Loucy (cell line): ENCODE data around the gene CD109.

Source experiments
- H2AFZ ChIP-seq: fragments of 200-600 bp; sonication (generic); 2 replicates; pipeline ENCODE4 v1.6.0; 2016; ENCODE audit warnings: antibody characterized with exemption, mild to moderate bottlenecking, low read length, moderate library complexity
- H3F3A ChIP-seq: fragments of 200-600 bp; 2 replicates; pipeline ENCODE4 v1.6.0; 2016; ENCODE audit warnings: antibody characterized with exemption, low read depth, mild to moderate bottlenecking
- H3K27me3 ChIP-seq: fragments of 200-600 bp; sonication (generic); 2 replicates; pipeline ENCODE4 v1.6.1; 2014; ENCODE audit warnings: low read length, mild to moderate bottlenecking; ENCODE audit not compliant: insufficient read depth, poor library complexity, severe bottlenecking
- H3K36me3 ChIP-seq: fragments of 200-600 bp; sonication (generic); 2 replicates; pipeline ENCODE4 v1.6.1; 2016; ENCODE audit warnings: low read length; ENCODE audit not compliant: insufficient read depth
- H3K4me1 ChIP-seq: fragments of 200-600 bp; sonication (generic); 2 replicates; pipeline ENCODE4 v1.5.1; 2014; ENCODE audit warnings: low read length, mild to moderate bottlenecking; ENCODE audit not compliant: insufficient read depth, poor library complexity, severe bottlenecking
- H3K4me2 ChIP-seq: fragments of 200-600 bp; sonication (generic); 2 replicates; pipeline ENCODE4 v1.6.0; 2014; ENCODE audit warnings: antibody characterized with exemption, low read length, low read depth, mild to moderate bottlenecking; ENCODE audit not compliant: poor library complexity, severe bottlenecking
- H3K4me3 ChIP-seq: fragments of 200-600 bp; sonication (generic); 2 replicates; pipeline ENCODE4 v1.5.1; 2014; ENCODE audit warnings: low read length, mild to moderate bottlenecking, mixed read lengths; ENCODE audit not compliant: poor library complexity, severe bottlenecking
- H3K79me2 ChIP-seq: fragments of 200-600 bp; sonication (generic); 2 replicates; pipeline ENCODE4 v1.6.1; 2014; ENCODE audit warnings: low read length; ENCODE audit not compliant: insufficient read depth
- H3K9ac ChIP-seq: fragments of 200-600 bp; sonication (generic); 2 replicates; pipeline ENCODE4 v1.6.0; 2014; ENCODE audit warnings: mild to moderate bottlenecking, low read depth, low read length, moderate library complexity; ENCODE audit not compliant: poor library complexity, severe bottlenecking
- H3K9me2 ChIP-seq: fragments of 200-600 bp; sonication (generic); replicated peaks from 2 replicates; pipeline ENCODE4 v1.6.1; 2016; ENCODE audit warnings: low read depth, low read length, mixed read lengths
- H3K9me3 ChIP-seq: fragments of 200-600 bp; sonication (generic); 2 replicates; pipeline ENCODE4 v1.6.1; 2014; ENCODE audit warnings: mild to moderate bottlenecking, antibody characterized with exemption, low read length, low read depth; ENCODE audit not compliant: insufficient read depth
- H4K20me1 ChIP-seq: fragments of 200-600 bp; sonication (generic); 2 replicates; pipeline ENCODE4 v1.6.0; 2014; ENCODE audit warnings: antibody characterized with exemption, low read length, mild to moderate bottlenecking; ENCODE audit not compliant: insufficient read depth, poor library complexity, severe bottlenecking
- CTCF ChIP-seq: fragments of 200-600 bp; sonication (generic); conservative IDR thresholded peaks from 2 replicates; pipeline ENCODE4 v1.5.1; 2014; ENCODE audit warnings: mild to moderate bottlenecking, antibody characterized with exemption, low read length
- EZH2phosphoT487 ChIP-seq: fragments of 200-600 bp; IDR thresholded peaks from 2 replicates; pipeline ENCODE4 v1.6.1; 2018; ENCODE audit warnings: antibody characterized with exemption, mild to moderate bottlenecking, moderate library complexity, borderline replicate concordance

Gene CD109

GRCh38 chr6:73800997-73801396 lies 105.0 kb downstream of the CD109 start:
- H3K4me2 ChIP-seq, result no peak overlapping the region
- H2AFZ ChIP-seq, result no peak overlapping the region
- H3K9me3 ChIP-seq, result no peaks in the 10 kb centered on the region
- no peaks in the 10 kb centered on the region for H3K9me2 ChIP-seq
- no peak overlapping the region for H3K9ac ChIP-seq
- H3K27me3 ChIP-seq, result no peaks in the 10 kb centered on the region
- H3K4me3 ChIP-seq, result no peak overlapping the region
- no peaks in the 10 kb centered on the region for H3K4me1 ChIP-seq
- no peaks in the 10 kb centered on the region for H3K79me2 ChIP-seq
- no peaks in the 10 kb centered on the region for H3F3A ChIP-seq
- H4K20me1 ChIP-seq, result no peaks in the 10 kb centered on the region
- TF ChIP-seq CTCF (no peak), EZH2phosphoT487 (no peak)
- H3K36me3 ChIP-seq, result no peaks in the 10 kb centered on the region; the same call in 1 of the 2 replicates

- Histone ChIP-seq H3K4me1 (no peaks in the 10 kb centered on the region), H3K9me3 (no peaks in the 10 kb centered on the region), H3K36me3 (peaks cover 3% of the 10 kb centered on the region; the same call in 1 of the 2 replicates), H3K9ac (no peak overlapping the region), H3K27me3 (no peaks in the 10 kb centered on the region), H3K9me2 (no peaks in the 10 kb centered on the region), H3K4me2 (no peak overlapping the region), H3F3A (no peaks in the 10 kb centered on the region), H3K79me2 (no peaks in the 10 kb centered on the region), H4K20me1 (no peaks in the 10 kb centered on the region), H3K4me3 (no peak overlapping the region), H2AFZ (no peak overlapping the region)
- TF ChIP-seq CTCF (no peak), EZH2phosphoT487 (no peak)
Measured at GRCh38 chr6:73801652-73802268, 105.8 kb downstream of the CD109 start.

GRCh38 chr6:73802366-73802765 lies 106.4 kb downstream of the CD109 start:
- no peaks in the 10 kb centered on the region for H3K9me2 ChIP-seq
- no peak overlapping the region for H3K4me2 ChIP-seq
- no peak overlapping the region for H3K4me3 ChIP-seq
- no peaks in the 10 kb centered on the region for H4K20me1 ChIP-seq
- no peak overlapping the region for H2AFZ ChIP-seq
- TF ChIP-seq EZH2phosphoT487, result no peak
- no peak for TF ChIP-seq CTCF
- H3F3A ChIP-seq, result no peaks in the 10 kb centered on the region
- H3K9me3 ChIP-seq, result no peaks in the 10 kb centered on the region
- H3K4me1 ChIP-seq, result no peaks in the 10 kb centered on the region
- H3K79me2 ChIP-seq, result no peaks in the 10 kb centered on the region
- H3K27me3 ChIP-seq, result no peaks in the 10 kb centered on the region
- H3K36me3 ChIP-seq, result peaks cover 5% of the 10 kb centered on the region; the same call in 1 of the 2 replicates
- H3K9ac ChIP-seq, result no peak overlapping the region
